ENCODE measurements around the gene C11orf71.

GRCh38 chr11:114368918-114369680, 31.2 kb downstream of the C11orf71 start:
- no peak for TF ChIP-seq SP1 (IDR thresholded peaks at IDR 0.05)
- no peak for TF ChIP-seq REST (IDR thresholded peaks at IDR 0.05)
- TF ChIP-seq TAF1 (conservative IDR thresholded peaks at IDR 0.05), result no peak
- TF ChIP-seq CTCF (IDR thresholded peaks at IDR 0.05; ENCODE audit: low read depth, low read length, missing input control), result no peak
- no peak for TF ChIP-seq HNF4A (conservative IDR thresholded peaks at IDR 0.05)
- no peak for TF ChIP-seq ZBTB33 (IDR thresholded peaks at IDR 0.05)
- no peak for TF ChIP-seq MAX (IDR thresholded peaks at IDR 0.05)
- TF ChIP-seq YY1 (IDR thresholded peaks at IDR 0.05), result no peak
- no peak for TF ChIP-seq GABPA (IDR thresholded peaks at IDR 0.05 in 1 of 2, conservative IDR thresholded peaks at IDR 0.05 in 1 of 2)
- TF ChIP-seq JUND (IDR thresholded peaks at IDR 0.05), result no peak
- no peak for TF ChIP-seq ATF3 (IDR thresholded peaks at IDR 0.05)
- no peak for TF ChIP-seq RXRA (IDR thresholded peaks at IDR 0.05)
- TF ChIP-seq RAD21 (IDR thresholded peaks at IDR 0.05), result no peak
- no peak for TF ChIP-seq NR2F2 (IDR thresholded peaks at IDR 0.05)
